OCI-LY7 (cell line): ENCODE data around the gene TAF6L.

Source experiments
- EZH2phosphoT487 ChIP-seq: fragments of 200-600 bp; sonication (generic); IDR thresholded peaks from 2 replicates; pipeline ENCODE4 v1.6.1; 2018; ENCODE audit warnings: low read depth, borderline replicate concordance, mild to moderate bottlenecking, mixed run types, antibody characterized with exemption, low read length, moderate library complexity, mixed read lengths
- TF ChIP-seq, protein P1 (sequence below): fragments of 200-600 bp; sonication (generic); conservative IDR thresholded peaks from 2 replicates; pipeline ENCODE4 v1.5.1; 2014; ENCODE audit warnings: mild to moderate bottlenecking, antibody characterized with exemption, low read length, moderate library complexity, mixed read lengths

- TF ChIP-seq, protein P1, sequence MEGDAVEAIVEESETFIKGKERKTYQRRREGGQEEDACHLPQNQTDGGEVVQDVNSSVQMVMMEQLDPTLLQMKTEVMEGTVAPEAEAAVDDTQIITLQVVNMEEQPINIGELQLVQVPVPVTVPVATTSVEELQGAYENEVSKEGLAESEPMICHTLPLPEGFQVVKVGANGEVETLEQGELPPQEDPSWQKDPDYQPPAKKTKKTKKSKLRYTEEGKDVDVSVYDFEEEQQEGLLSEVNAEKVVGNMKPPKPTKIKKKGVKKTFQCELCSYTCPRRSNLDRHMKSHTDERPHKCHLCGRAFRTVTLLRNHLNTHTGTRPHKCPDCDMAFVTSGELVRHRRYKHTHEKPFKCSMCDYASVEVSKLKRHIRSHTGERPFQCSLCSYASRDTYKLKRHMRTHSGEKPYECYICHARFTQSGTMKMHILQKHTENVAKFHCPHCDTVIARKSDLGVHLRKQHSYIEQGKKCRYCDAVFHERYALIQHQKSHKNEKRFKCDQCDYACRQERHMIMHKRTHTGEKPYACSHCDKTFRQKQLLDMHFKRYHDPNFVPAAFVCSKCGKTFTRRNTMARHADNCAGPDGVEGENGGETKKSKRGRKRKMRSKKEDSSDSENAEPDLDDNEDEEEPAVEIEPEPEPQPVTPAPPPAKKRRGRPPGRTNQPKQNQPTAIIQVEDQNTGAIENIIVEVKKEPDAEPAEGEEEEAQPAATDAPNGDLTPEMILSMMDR = no peak
- no peak for TF ChIP-seq EZH2phosphoT487
These were observed 34.8 kb downstream of the TAF6L start for GRCh38 chr11:62805961-62806441.
